IMR-90 (cell line): ENCODE results near the gene NKD1. TPM values are rescaled to one million over a fixed set of nuclear protein-coding genes. Genes with fewer than 3 reads are reported as not detected.

Experiments
- ATAC-seq: fragments of 200-7000 bp; cut with Tn5 transposase; 2 replicates; pipeline ENCODE4 v1.9.1; 2020; ENCODE audit warnings: low read depth, mild to moderate bottlenecking, moderate library complexity
- BruUV-seq: library from RNA; stranded (reverse); fragments of 400-500 nt; replicated peaks from 2 replicates; lab custom pipeline; 2021; lab: Mats Ljungman, UMichigan
- CTCF ChIA-PET: fragments of 300-600 bp; formaldehyde crosslinking; extraction: SDS; loops from one replicate; lab custom pipeline; 2021; ENCODE audit warnings: antibody characterized with exemption; lab: Yijun Ruan, JAX
- POLR2A ChIA-PET: fragments of 300-600 bp; sonication (Branson Sonifier 250); formaldehyde crosslinking; loops from one replicate; lab custom pipeline; 2022; ENCODE audit warnings: antibody characterized with exemption; ENCODE audit not compliant: unreplicated experiment; lab: Charles Lee
- DNase-seq: peaks from one replicate; pipeline ENCODE4 v3.0.0; 2013
- H2AFZ ChIP-seq: replicated peaks from 2 replicates; pipeline ENCODE3; 2013; ENCODE audit warnings: low read length, mild to moderate bottlenecking; ENCODE audit not compliant: poor library complexity
- H2AK5ac ChIP-seq: 2 replicates; pipeline ENCODE4 v1.6.1; 2013; ENCODE audit warnings: low read depth, low read length, inconsistent platforms
- H2AK9ac ChIP-seq: replicated peaks from 2 replicates; pipeline ENCODE3; 2013; ENCODE audit warnings: mild to moderate bottlenecking, low read depth, low read length, moderate library complexity; ENCODE audit not compliant: poor library complexity
- H2BK120ac ChIP-seq: 2 replicates; pipeline ENCODE4 v1.6.1; 2013; ENCODE audit warnings: low read depth, low read length, inconsistent platforms
- H2BK15ac ChIP-seq: 3 replicates; pipeline ENCODE4 v1.6.1; 2013; ENCODE audit warnings: low read depth, low read length, inconsistent platforms
- H2BK20ac ChIP-seq: 2 replicates; pipeline ENCODE4 v1.6.1; 2013; ENCODE audit warnings: low read depth, mild to moderate bottlenecking, inconsistent platforms, low read length, moderate library complexity
- H2BK5ac ChIP-seq: 2 replicates; pipeline ENCODE4 v1.6.1; 2013; ENCODE audit warnings: mild to moderate bottlenecking, low read depth, low read length, inconsistent platforms; ENCODE audit not compliant: poor library complexity, severe bottlenecking
- H3K14ac ChIP-seq: replicated peaks from 2 replicates; pipeline ENCODE4 v1.6.1; 2013; ENCODE audit warnings: low read depth, low read length, inconsistent platforms
- H3K18ac ChIP-seq: 2 replicates; pipeline ENCODE4 v1.6.1; 2013; ENCODE audit warnings: low read depth, low read length, control low read depth
- H3K23ac ChIP-seq: 2 replicates; pipeline ENCODE4 v1.6.1; 2013; ENCODE audit warnings: low read depth, low read length, inconsistent platforms
- H3K27ac ChIP-seq: 2 replicates; pipeline ENCODE4 v1.5.1; 2013; ENCODE audit warnings: mild to moderate bottlenecking, control low read depth, low read length; ENCODE audit not compliant: insufficient read depth
- H3K27me3 ChIP-seq: 2 replicates; pipeline ENCODE4 v1.6.1; 2013; ENCODE audit warnings: low read length; ENCODE audit not compliant: control insufficient read depth, insufficient read depth
- H3K36me3 ChIP-seq: 2 replicates; pipeline ENCODE4 v1.6.1; 2013; ENCODE audit warnings: low read length, mixed read lengths; ENCODE audit not compliant: control insufficient read depth, insufficient read depth
- H3K4ac ChIP-seq: 2 replicates; pipeline ENCODE4 v1.6.1; 2013; ENCODE audit warnings: low read depth, low read length, inconsistent platforms
- H3K4me1 ChIP-seq: 2 replicates; pipeline ENCODE4 v1.6.1; 2013; ENCODE audit warnings: low read length, mixed read lengths; ENCODE audit not compliant: control insufficient read depth, insufficient read depth
- H3K4me2 ChIP-seq: 2 replicates; pipeline ENCODE4 v1.6.1; 2013; ENCODE audit warnings: low read depth, mild to moderate bottlenecking, control low read depth, low read length, moderate library complexity
- H3K4me3 ChIP-seq: 2 replicates; pipeline ENCODE4 v1.5.1; 2013; ENCODE audit warnings: low read depth, mild to moderate bottlenecking, control low read depth, low read length, moderate library complexity; ENCODE audit not compliant: insufficient read depth
- H3K56ac ChIP-seq: 2 replicates; pipeline ENCODE4 v1.6.1; 2013; ENCODE audit warnings: low read length, inconsistent platforms; ENCODE audit not compliant: insufficient read depth; ENCODE audit errors: extremely low read depth
- H3K79me1 ChIP-seq, 2 experiments: 2 replicates each; pipeline ENCODE4 v1.6.1; 2013; ENCODE audit warnings: low read length in 2 of 2, inconsistent platforms in 1 of 2, low read depth in 1 of 2
- H3K9ac ChIP-seq: 2 replicates; pipeline ENCODE4 v1.6.1; 2013; ENCODE audit warnings: low read depth, low read length, control low read depth
- H3K9me1 ChIP-seq: 2 replicates; pipeline ENCODE4 v1.6.1; 2013; ENCODE audit warnings: low read length, inconsistent platforms; ENCODE audit not compliant: insufficient read depth
- H3K9me3 ChIP-seq: 2 replicates; pipeline ENCODE4 v1.6.1; 2013; ENCODE audit warnings: low read length; ENCODE audit not compliant: control insufficient read depth, insufficient read depth
- H4K20me1 ChIP-seq: 2 replicates; pipeline ENCODE4 v1.6.1; 2013; ENCODE audit warnings: low read length, inconsistent platforms; ENCODE audit not compliant: insufficient read depth
- H4K5ac ChIP-seq: 2 replicates; pipeline ENCODE4 v1.6.1; 2013; ENCODE audit warnings: mild to moderate bottlenecking, low read depth, low read length, control low read depth
- H4K8ac ChIP-seq, 2 experiments: 2 replicates each; pipeline ENCODE4 v1.6.1; 2013; ENCODE audit warnings: low read depth in 2 of 2, low read length in 2 of 2, control low read depth in 1 of 2, inconsistent platforms in 1 of 2
- H4K91ac ChIP-seq: 2 replicates; pipeline ENCODE4 v1.6.1; 2013; ENCODE audit warnings: low read depth, low read length, inconsistent platforms; ENCODE audit not compliant: insufficient read depth
- BHLHE40 ChIP-seq: fragments of 150-350 bp; IDR thresholded peaks from 2 replicates; pipeline ENCODE4 v1.6.1; 2016; ENCODE audit warnings: mild to moderate bottlenecking, low read depth, low read length
- CEBPB ChIP-seq: IDR thresholded peaks from 2 replicates; pipeline ENCODE4 v1.6.1; 2012; ENCODE audit warnings: low read depth, low read length, improper control_type of control experiment
- MAFK ChIP-seq: IDR thresholded peaks from 2 replicates; pipeline ENCODE4 v1.6.1; 2012; ENCODE audit warnings: low read depth, low read length, improper control_type of control experiment
- NFE2L2 ChIP-seq: fragments of 150-350 bp; IDR thresholded peaks from 2 replicates; pipeline ENCODE4 v1.6.1; 2016; ENCODE audit warnings: low read depth, mild to moderate bottlenecking, low read length
- RFX5 ChIP-seq: IDR thresholded peaks from 2 replicates; pipeline ENCODE4 v1.8.0; 2012; ENCODE audit warnings: low read depth, mild to moderate bottlenecking, low read length, moderate library complexity
- SMC3 ChIP-seq: fragments of 150-350 bp; IDR thresholded peaks from 2 replicates; pipeline ENCODE4 v1.6.1; 2016; ENCODE audit warnings: low read depth, mild to moderate bottlenecking, antibody characterized with exemption, low read length, moderate library complexity
- WGBS, 2 experiments: methylation state at CpG; one replicate each; pipeline versions ENCODE4 v1.1.5 to v1.1.7; 2013; ENCODE audit warnings: missing lambda C conversion rate in 2 of 2; ENCODE audit not compliant: insufficient read length in 1 of 2; ENCODE audit errors: extremely low coverage in 2 of 2; 5-methylcytosine and 5-hydroxymethylcytosine counted together
- dilution Hi-C: fragments of 300-500 bp; cut with HindIII; formaldehyde crosslinking; loops from one replicate; pipeline ENCODE4 v1.14.3; 2018; ENCODE audit warnings: low sequenced_read_pairs; ENCODE audit not compliant: unreplicated experiment
- in situ Hi-C: fragments of 300-500 bp; cut with MboI; formaldehyde crosslinking; loops from 3 replicates; pipeline ENCODE4 v1.14.3; 2019; ENCODE audit warnings: low sequenced_read_pairs, inconsistent platforms, mixed read lengths
- intact Hi-C: fragments of 100-400 bp; cut with micrococcal nuclease; formaldehyde crosslinking; loops from 2 replicates; pipeline ENCODE4 v1.10.0; 2022
- polyA plus RNA-seq, 3 experiments: library from polyadenylated mRNA; depleted of rRNA; stranded (reverse); fragments of >200 nt; gene quantifications; 2 replicates each; pipeline ENCODE4 v1.2.3, GENCODE V29; 2012; ENCODE audit warnings: low replicate concordance in 1 of 3
- total RNA-seq: library from RNA; depleted of rRNA; stranded (reverse); fragments of >200 nt; gene quantifications from 2 replicates; pipeline ENCODE4 v1.2.3, GENCODE V29; 2012

Gene NKD1
- total and polyA plus RNA-seq, 2 of the 4 experiments (the other 2 are of a cell fraction) = not detected

DNA sequence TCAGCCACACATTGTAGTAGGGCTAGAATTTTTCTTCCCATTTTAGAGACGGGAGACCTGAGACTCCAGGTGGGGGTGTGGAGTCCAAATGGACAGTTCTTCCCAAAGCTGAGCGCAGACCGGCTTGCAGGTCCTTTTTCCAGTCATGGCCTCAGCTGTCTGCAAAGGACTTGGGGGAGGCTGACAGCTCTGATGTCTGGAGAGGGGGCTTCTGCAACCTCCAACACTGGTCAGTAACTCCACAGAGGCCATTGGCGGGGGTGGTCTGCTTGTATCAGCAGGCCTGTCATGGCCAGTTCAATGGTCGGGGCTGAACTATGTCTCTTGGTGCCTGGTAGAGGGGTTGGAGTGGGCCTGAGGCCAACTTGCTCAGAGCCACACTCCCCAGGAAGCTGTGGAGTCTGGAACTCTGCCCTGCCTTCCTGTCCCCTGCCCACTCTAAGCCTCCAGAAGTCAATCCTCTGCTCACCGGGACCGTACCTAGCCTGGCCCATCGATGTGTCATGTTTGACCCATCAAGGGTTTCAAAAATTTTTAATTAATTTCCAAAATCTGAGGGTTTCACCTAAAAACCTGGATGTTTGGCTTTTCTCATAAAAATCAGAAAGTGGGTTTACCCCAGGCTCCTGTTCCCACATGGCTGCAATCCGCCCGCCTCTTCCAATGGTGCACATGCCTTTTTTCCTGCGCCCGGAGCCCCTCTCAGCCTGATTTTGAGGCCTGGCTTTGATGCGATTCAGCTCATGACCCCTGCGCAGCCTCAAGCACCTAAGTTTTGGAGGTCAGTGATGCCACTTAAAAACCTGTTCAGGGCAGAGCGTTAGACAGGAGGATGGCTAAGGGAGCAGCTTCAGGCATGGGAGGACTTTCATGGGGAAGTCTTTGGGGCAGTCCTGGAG, 93.0 kb downstream of the NKD1 start:
- Histone ChIP-seq H3K18ac (no peak overlapping the region), H4K8ac (no peak overlapping the region), H3K27ac (no peak overlapping the region), H2BK15ac (no peak overlapping the region), H2AK5ac (no peak overlapping the region), H3K79me1 (no peaks in the 10 kb centered on the region), H3K4me2 (no peak overlapping the region), H3K4me3 (no peak overlapping the region), H2BK20ac (no peak overlapping the region), H3K14ac (no peak overlapping the region), H2AK9ac (no peak overlapping the region), H2BK5ac (no peak overlapping the region), H2BK120ac (no peak overlapping the region), H3K23ac (no peak overlapping the region), H3K9me3 (no peaks in the 10 kb centered on the region), H3K4ac (no peak overlapping the region), H3K9ac (no peak overlapping the region), H3K9me1 (no peaks in the 10 kb centered on the region), H3K56ac (no peak overlapping the region), H4K20me1 (no peaks in the 10 kb centered on the region), H2AFZ (no peak overlapping the region), H4K91ac (no peak overlapping the region), H3K4me1 (no peaks in the 10 kb centered on the region), H3K27me3 (peaks cover 17% of the 10 kb centered on the region), H3K36me3 (no peaks in the 10 kb centered on the region), H4K5ac (no peak overlapping the region)
- no peak for TF ChIP-seq MAFK
- no peak for TF ChIP-seq NFE2L2
- no peak for TF ChIP-seq BHLHE40
- TF ChIP-seq SMC3 = no peak
- no peak for TF ChIP-seq CEBPB
- TF ChIP-seq RFX5 = no peak
- CTCF ChIA-PET = no interaction called here
- ATAC-seq (no peak), DNase-seq (no peak)
- WGBS, 2 experiments = 80% methylated on average over 1 of the region's 15 CpGs; no CpG with 5 or more reads in 1 of the 2 experiments
- in situ Hi-C loops = no loop called here
- dilution Hi-C loops = no loop called here
- intact Hi-C loops = no loop called here
- POLR2A ChIA-PET = no interaction called here
- BruUV-seq = no TSS peak
